ENCODE data around the gene KCNC3.

GRCh38 chr19:50263176-50263575 is 66.0 kb downstream of the KCNC3 start:
- TF ChIP-seq CTCF (IDR thresholded peaks at IDR 0.05; ENCODE audit: poor library complexity, severe bottlenecking), result no peak
- TF ChIP-seq POLR2AphosphoS5 (IDR thresholded peaks at IDR 0.05), result no peak
- no peak for TF ChIP-seq SMC3 (conservative IDR thresholded peaks at IDR 0.05; ENCODE audit: poor library complexity)
- TF ChIP-seq EP300 (conservative IDR thresholded peaks at IDR 0.05; ENCODE audit: poor library complexity, severe bottlenecking), result no peak
- no peak for TF ChIP-seq EZH2 (IDR thresholded peaks at IDR 0.05; ENCODE audit: borderline replicate concordance, insufficient read depth, low read length, poor library complexity, severe bottlenecking)
